ENCODE results near the gene ESYT2.

Gene ESYT2

GRCh38 chr7:158850545-158851102 lies 21.3 kb upstream of the ESYT2 start:
- TF ChIP-seq ZNF274 (IDR thresholded peaks at IDR 0.05; ENCODE audit: low read depth, low read length) (no peak), YY1 (IDR thresholded peaks at IDR 0.05; ENCODE audit: insufficient read depth, insufficient read length) (no peak), SUZ12 (IDR thresholded peaks at IDR 0.05; ENCODE audit: extremely low read depth, insufficient read depth, insufficient read length) (no peak)
- Histone ChIP-seq H3K9ac (ENCODE audit: insufficient read length, low read depth) (no peak overlapping the region), H3K9me3 (ENCODE audit: insufficient read depth, low read length) (peaks cover 39% of the 10 kb centered on the region), H3K4me1 (ENCODE audit: insufficient read depth, insufficient read length) (no peaks in the 10 kb centered on the region), H3K4me3 (ENCODE audit: insufficient read length, low read depth) (no peak overlapping the region), H3K27me3 (ENCODE audit: insufficient read depth, insufficient read length) (no peaks in the 10 kb centered on the region), H3K36me3 (ENCODE audit: insufficient read depth, insufficient read length, low read length) (no peaks in the 10 kb centered on the region)
- DNase-seq (ENCODE audit: low read depth, low spot score) = no peak

GRCh38 chr7:158849768-158850544 lies 20.6 kb upstream of the ESYT2 start:
- no peak overlapping the region for H3K4me3 ChIP-seq (ENCODE audit: insufficient read length, low read depth)
- H3K4me1 ChIP-seq (ENCODE audit: insufficient read depth, insufficient read length) = no peaks in the 10 kb centered on the region
- H3K27me3 ChIP-seq (ENCODE audit: insufficient read depth, insufficient read length) = no peaks in the 10 kb centered on the region
- no peak overlapping the region for H3K9ac ChIP-seq (ENCODE audit: insufficient read length, low read depth)
- TF ChIP-seq SUZ12 (IDR thresholded peaks at IDR 0.05; ENCODE audit: extremely low read depth, insufficient read depth, insufficient read length) (no peak), ZNF274 (IDR thresholded peaks at IDR 0.05; ENCODE audit: low read depth, low read length) (no peak), YY1 (IDR thresholded peaks at IDR 0.05; ENCODE audit: insufficient read depth, insufficient read length) (no peak)
- H3K36me3 ChIP-seq (ENCODE audit: insufficient read depth, insufficient read length, low read length) = no peaks in the 10 kb centered on the region
- H3K9me3 ChIP-seq (ENCODE audit: insufficient read depth, low read length) = peaks cover 45% of the 10 kb centered on the region
- no peak for DNase-seq (ENCODE audit: low read depth, low spot score)

GRCh38 chr7:158849442-158849767 lies 20.1 kb upstream of the ESYT2 start:
- TF ChIP-seq YY1 (IDR thresholded peaks at IDR 0.05; ENCODE audit: insufficient read depth, insufficient read length) = no peak
- no peak for TF ChIP-seq SUZ12 (IDR thresholded peaks at IDR 0.05; ENCODE audit: extremely low read depth, insufficient read depth, insufficient read length)
- TF ChIP-seq ZNF274 (IDR thresholded peaks at IDR 0.05; ENCODE audit: low read depth, low read length) = no peak
- no peak for DNase-seq (ENCODE audit: low read depth, low spot score)
- no peaks in the 10 kb centered on the region for H3K4me1 ChIP-seq (ENCODE audit: insufficient read depth, insufficient read length)
- no peaks in the 10 kb centered on the region for H3K27me3 ChIP-seq (ENCODE audit: insufficient read depth, insufficient read length)
- no peaks in the 10 kb centered on the region for H3K36me3 ChIP-seq (ENCODE audit: insufficient read depth, insufficient read length, low read length)
- H3K9ac ChIP-seq (ENCODE audit: insufficient read length, low read depth) = no peak overlapping the region
- no peak overlapping the region for H3K4me3 ChIP-seq (ENCODE audit: insufficient read length, low read depth)
- H3K9me3 ChIP-seq (ENCODE audit: insufficient read depth, low read length) = peaks cover 49% of the 10 kb centered on the region

- Histone ChIP-seq H3K9me3 (ENCODE audit: insufficient read depth, low read length) (peaks cover 49% of the 10 kb centered on the region), H3K27me3 (ENCODE audit: insufficient read depth, insufficient read length) (no peaks in the 10 kb centered on the region), H3K4me1 (ENCODE audit: insufficient read depth, insufficient read length) (no peaks in the 10 kb centered on the region), H3K9ac (ENCODE audit: insufficient read length, low read depth) (no peak overlapping the region), H3K36me3 (ENCODE audit: insufficient read depth, insufficient read length, low read length) (no peaks in the 10 kb centered on the region), H3K4me3 (ENCODE audit: insufficient read length, low read depth) (no peak overlapping the region)
- TF ChIP-seq YY1 (IDR thresholded peaks at IDR 0.05; ENCODE audit: insufficient read depth, insufficient read length) = no peak
- no peak for TF ChIP-seq ZNF274 (IDR thresholded peaks at IDR 0.05; ENCODE audit: low read depth, low read length)
- no peak for TF ChIP-seq SUZ12 (IDR thresholded peaks at IDR 0.05; ENCODE audit: extremely low read depth, insufficient read depth, insufficient read length)
- DNase-seq (ENCODE audit: low read depth, low spot score) = no peak
Measured at GRCh38 chr7:158847451-158847866, 18.1 kb upstream of the ESYT2 start.

- H3K9ac ChIP-seq (ENCODE audit: insufficient read length, low read depth) = no peak overlapping the region
- H3K36me3 ChIP-seq (ENCODE audit: insufficient read depth, insufficient read length, low read length) = no peaks in the 10 kb centered on the region
- no peak for DNase-seq (ENCODE audit: low read depth, low spot score)
- no peaks in the 10 kb centered on the region for H3K4me1 ChIP-seq (ENCODE audit: insufficient read depth, insufficient read length)
- H3K9me3 ChIP-seq (ENCODE audit: insufficient read depth, low read length) = peaks cover 49% of the 10 kb centered on the region
- no peaks in the 10 kb centered on the region for H3K27me3 ChIP-seq (ENCODE audit: insufficient read depth, insufficient read length)
- TF ChIP-seq ZNF274 (IDR thresholded peaks at IDR 0.05; ENCODE audit: low read depth, low read length) = no peak
- TF ChIP-seq SUZ12 (IDR thresholded peaks at IDR 0.05; ENCODE audit: extremely low read depth, insufficient read depth, insufficient read length) = no peak
- no peak for TF ChIP-seq YY1 (IDR thresholded peaks at IDR 0.05; ENCODE audit: insufficient read depth, insufficient read length)
- no peak overlapping the region for H3K4me3 ChIP-seq (ENCODE audit: insufficient read length, low read depth)
Measured at GRCh38 chr7:158846304-158846703, 17.0 kb upstream of the ESYT2 start.

- no peak for TF ChIP-seq YY1 (IDR thresholded peaks at IDR 0.05; ENCODE audit: insufficient read depth, insufficient read length)
- Histone ChIP-seq H3K36me3 (ENCODE audit: insufficient read depth, insufficient read length, low read length) (no peaks in the 10 kb centered on the region), H3K4me1 (ENCODE audit: insufficient read depth, insufficient read length) (no peaks in the 10 kb centered on the region), H3K27me3 (ENCODE audit: insufficient read depth, insufficient read length) (no peaks in the 10 kb centered on the region), H3K9me3 (ENCODE audit: insufficient read depth, low read length) (peaks cover 34% of the 10 kb centered on the region), H3K9ac (ENCODE audit: insufficient read length, low read depth) (no peak overlapping the region), H3K4me3 (ENCODE audit: insufficient read length, low read depth) (no peak overlapping the region)
- DNase-seq (ENCODE audit: low read depth, low spot score) = no peak
Measured at GRCh38 chr7:158843771-158844170, 14.5 kb upstream of the ESYT2 start.

GRCh38 chr7:158842486-158842885 lies 13.2 kb upstream of the ESYT2 start:
- H3K4me3 ChIP-seq (ENCODE audit: insufficient read length, low read depth) = no peak overlapping the region

More at GRCh38 chr7:158842486-158842885, 13.2 kb upstream of the ESYT2 start:
- no peaks in the 10 kb centered on the region for H3K27me3 ChIP-seq (ENCODE audit: insufficient read depth, insufficient read length)
- H3K36me3 ChIP-seq (ENCODE audit: insufficient read depth, insufficient read length, low read length) = no peaks in the 10 kb centered on the region
- peaks cover 27% of the 10 kb centered on the region for H3K9me3 ChIP-seq (ENCODE audit: insufficient read depth, low read length)
- no peak overlapping the region for H3K9ac ChIP-seq (ENCODE audit: insufficient read length, low read depth)
- DNase-seq (ENCODE audit: low read depth, low spot score) = no peak
- no peaks in the 10 kb centered on the region for H3K4me1 ChIP-seq (ENCODE audit: insufficient read depth, insufficient read length)
- TF ChIP-seq YY1 (IDR thresholded peaks at IDR 0.05; ENCODE audit: insufficient read depth, insufficient read length) (no peak), ZNF274 (IDR thresholded peaks at IDR 0.05; ENCODE audit: low read depth, low read length) (no peak), SUZ12 (IDR thresholded peaks at IDR 0.05; ENCODE audit: extremely low read depth, insufficient read depth, insufficient read length) (no peak)
